ENCODE measurements around the gene APOL6.
"Not testable (repeated sequence)": the region's sequence is repeated elsewhere in the genome, so short reads cannot be mapped to it uniquely, and the experiment has no call there.

APOL6 gene

DNA sequence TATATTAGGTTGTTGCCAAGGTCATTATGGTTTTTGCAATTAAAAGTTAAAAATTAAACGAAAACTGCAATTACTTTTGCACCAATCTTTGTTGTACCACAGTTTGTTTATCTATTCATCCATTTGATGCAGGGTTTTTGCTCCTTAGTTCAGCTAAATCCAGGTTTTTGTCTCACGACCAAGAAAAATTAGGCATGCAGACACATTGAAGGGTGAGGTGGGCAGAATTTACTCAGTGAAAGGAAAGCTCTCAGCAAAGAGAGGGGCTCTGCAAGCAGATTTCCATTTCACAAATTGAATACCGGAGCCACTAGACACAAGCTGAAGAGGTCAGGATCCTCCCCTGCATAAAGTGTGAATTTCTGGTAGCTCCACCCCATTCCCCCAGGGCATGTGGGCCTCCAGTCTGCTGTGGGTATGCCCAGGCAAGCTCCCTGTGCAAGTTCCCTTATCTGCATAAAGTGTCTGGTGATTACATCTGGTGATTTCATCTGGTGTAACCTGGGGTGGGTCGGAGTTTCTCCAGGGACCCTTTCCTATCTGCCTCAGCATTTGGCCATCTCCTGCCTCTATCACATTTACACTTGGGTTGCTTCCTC is 33.3 kb downstream of the APOL6 start:
- DNase-seq = no peak

DNA sequence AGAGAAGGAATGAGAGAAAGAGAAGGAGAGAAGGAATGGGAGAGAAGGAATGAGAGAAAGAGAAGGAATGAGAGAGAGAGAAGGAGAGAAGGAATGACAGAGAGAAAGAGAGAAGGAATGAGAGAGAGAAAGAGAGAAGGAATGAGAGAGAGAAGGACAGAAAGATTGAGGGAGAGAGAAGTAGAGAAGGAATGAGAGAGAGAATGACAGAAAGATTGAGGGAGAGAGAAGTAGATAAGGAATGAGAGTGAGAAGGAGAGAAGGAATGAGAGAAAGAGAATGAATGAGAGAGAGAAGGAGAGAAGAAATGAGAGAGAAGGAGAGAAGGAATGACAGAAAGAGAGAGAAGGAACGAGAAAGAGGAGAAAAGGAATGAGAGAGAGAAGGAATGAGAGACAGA is 35.3 kb downstream of the APOL6 start:
- DNase-seq = no peak

DNA sequence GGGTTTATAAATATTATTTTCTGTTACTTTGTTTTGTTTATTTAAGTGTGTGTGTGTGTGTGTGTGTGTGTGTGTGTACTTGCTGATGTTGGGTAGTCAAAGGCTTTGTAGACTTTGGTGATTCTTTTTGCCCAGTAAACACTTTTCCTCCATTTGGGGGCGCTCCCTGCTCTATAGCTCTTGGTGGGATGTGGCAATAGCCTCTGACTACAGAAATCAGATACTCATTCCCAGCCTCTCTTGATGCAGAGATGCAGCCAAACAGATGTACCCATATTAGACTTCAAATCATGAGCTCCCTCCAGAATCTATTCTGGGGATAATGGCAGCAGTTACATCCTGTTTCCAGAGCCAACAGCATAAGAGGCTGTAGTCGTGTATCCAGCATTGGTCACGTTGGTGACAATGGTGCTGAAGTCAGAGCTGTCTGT is 36.0 kb downstream of the APOL6 start:
- DNase-seq = no peak

DNA sequence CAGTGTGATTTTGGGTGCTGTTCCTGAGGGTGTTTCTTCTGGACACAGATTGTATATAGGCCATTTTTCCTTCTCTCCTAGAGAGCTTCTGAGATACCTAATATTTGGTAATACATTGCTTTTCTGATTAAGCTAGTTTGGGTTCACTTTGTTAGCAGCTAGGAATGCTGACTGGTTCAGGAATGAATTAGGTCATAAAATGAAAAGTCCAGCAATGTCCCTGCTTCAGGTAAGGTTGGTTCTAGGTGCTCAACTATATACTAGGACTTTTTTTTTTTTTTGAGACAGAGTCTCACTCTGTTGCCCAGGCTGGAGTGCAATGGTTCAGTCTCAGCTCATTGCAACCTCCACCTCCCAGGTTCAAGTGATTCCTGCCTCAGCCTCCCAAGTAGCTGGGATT is 36.5 kb downstream of the APOL6 start:
- no peak for DNase-seq

DNA sequence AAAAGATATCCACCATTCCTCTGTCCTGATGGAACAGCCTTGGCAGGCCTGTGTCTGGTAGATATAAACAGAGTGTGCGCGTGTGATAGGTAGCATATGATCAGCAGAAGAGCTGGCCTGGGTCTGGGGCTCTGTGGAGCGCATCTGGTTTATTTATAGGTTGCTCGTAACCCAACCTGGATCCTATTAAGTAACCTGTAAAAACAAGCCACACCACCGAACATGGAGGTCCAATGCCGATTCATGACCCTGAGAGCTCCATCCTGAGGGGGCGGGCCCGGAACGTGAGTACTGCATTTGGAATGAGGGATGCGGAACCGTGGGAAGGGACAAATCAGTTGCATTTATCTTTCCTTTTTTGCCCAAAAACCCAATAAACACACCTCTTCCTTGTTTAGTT is 37.5 kb downstream of the APOL6 start:
- no peak for DNase-seq

DNA sequence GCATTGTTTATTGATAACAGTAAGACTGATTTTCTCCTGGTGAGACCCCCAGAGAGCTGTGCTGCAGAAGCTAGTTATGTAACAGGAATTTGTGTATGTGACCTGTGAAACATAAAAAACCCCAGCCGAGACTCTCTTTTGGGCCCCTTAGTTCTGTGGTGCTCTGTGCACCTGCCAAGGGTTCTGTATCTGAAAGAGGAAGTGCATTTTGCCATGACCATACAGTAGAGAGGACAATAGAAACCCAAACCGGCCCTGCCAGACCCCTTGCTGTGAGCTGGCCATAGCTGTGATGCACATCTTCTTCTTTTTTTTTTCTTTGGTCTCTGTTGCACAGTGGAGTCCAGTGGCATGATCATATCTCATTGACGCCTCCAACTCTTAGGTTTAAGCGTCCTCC is 38.1 kb downstream of the APOL6 start:
- no peak for DNase-seq

DNA sequence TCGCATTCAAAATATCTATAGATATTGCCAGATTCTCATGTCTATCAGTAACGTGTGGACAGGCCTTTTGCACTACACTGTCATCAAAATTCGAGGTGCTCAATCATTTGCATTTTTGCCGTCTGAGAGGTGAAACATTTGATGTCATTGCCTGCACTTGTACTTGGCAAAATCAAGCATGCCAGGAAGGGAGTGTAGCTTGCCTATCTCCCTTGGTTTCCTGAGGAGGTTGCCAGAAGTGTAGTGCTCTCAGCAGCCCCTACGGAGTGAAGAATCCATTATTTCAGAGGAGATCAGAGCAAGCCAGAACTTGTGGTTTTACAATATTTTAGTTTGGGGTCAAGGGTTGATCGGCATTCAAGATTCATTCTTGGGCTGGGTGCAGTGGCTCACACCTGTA is 39.2 kb downstream of the APOL6 start:
- no peak for DNase-seq

DNA sequence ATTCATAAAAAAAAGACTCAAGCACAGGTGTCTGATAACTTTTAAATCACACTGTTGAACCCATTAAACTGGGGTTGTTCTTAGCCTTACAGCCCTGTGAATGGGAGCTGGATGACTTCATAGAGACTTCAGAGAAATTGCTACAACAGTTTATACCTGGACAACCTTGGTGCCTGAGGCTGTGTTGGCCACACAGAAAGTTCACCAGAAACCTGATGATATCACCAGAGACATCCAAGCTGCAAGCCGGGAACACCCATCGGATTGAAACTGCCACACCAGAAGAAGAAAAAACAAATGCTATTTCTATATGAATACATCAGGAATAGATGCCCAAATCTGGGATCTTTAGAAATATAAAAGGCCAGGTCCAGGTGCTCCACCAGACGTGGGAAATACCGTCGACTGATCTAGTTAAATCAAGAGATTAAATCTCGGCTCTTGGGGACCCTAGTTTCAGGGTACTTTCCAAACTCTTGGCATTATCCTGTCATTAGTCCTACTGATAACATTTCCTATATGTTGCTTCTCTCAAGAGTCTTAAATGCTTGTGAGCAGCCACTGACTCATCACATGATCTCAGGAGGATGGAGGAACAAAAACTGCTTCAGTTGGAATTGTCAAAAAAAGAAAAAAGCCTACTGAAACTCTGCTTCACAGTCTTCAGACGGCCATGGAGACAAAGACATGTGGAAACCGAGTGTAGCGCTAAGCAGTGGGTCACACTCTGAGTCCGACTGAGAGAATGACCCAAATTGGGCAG is 40.8 kb downstream of the APOL6 start:
- no peak for DNase-seq

DNA sequence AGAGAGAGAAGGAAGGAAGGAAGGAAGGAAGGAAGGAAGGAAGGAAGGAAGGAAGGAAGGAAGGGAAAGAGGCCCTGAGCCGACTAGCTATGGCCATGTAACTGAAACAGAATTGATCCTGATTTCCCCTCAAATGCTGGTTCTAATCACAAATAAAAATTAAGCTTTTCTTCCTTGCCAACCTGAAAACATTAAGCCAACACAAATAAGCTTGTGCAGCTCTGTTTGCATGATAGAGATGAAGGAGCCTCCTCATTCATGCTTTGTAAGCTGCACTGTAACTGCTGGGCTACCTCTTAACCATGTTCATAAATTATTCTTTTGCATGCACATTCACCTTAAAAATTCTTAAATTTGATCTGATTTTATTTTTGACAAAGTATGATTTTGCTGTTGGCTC is 41.8 kb downstream of the APOL6 start:
- no peak for DNase-seq

DNA sequence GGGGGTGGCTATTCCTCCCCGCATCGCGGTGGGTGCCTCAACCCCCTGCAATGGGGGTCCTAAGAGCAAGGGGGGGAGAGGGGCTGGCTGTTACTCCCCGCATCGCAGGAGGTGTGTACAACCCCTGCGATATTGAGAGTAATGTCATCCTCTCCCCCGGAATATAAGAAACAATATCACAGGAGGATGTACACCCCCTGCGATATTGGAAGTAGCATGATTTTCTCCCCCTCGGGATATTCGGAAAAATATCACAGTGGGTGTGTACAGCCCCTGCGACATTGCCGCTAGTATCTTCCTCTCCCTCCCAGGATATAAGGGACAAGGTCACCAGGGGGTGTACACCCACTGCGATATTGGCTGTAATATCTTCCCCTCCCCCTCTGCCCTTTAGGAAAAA is 47.0 kb downstream of the APOL6 start:
- DNase-seq = no peak

DNA sequence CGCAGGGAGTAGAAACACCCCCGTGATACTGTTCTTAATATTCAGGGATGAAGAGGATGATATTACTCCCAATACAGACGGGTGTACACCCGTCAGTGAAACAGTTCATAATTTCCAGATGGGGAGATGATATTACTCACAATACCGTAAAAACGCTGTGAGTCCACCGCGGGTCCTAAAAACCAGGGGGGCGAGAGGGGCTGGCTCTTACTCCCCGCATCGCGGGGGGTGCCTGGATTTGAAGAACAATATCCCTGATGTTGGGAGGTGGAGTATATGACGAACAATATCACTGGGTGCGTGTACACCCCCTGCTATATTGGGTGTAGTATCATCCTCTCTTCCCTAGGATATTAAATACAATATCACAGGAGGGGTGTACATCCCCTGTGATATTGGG is 48.9 kb downstream of the APOL6 start:
- DNase-seq = no peak

DNA sequence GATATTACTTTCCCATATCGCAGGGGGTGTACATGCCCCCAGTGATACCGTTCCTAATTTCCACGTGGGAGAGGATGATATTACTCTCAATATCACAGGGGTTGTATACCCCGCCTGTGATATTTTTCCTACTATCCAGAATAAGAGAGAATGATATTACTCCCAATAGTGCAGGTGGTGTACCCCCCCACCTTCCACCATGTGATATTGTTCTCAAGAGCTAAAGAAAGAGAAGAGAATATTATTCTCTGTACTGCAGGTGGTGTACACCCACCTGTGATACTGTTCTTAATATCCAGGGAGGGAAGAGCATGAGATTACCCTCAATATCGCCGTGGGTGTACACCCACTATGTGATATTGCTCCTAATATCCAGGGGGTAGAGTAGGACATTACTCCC is 51.6 kb downstream of the APOL6 start:
- not testable (repeated sequence) for DNase-seq

DNA sequence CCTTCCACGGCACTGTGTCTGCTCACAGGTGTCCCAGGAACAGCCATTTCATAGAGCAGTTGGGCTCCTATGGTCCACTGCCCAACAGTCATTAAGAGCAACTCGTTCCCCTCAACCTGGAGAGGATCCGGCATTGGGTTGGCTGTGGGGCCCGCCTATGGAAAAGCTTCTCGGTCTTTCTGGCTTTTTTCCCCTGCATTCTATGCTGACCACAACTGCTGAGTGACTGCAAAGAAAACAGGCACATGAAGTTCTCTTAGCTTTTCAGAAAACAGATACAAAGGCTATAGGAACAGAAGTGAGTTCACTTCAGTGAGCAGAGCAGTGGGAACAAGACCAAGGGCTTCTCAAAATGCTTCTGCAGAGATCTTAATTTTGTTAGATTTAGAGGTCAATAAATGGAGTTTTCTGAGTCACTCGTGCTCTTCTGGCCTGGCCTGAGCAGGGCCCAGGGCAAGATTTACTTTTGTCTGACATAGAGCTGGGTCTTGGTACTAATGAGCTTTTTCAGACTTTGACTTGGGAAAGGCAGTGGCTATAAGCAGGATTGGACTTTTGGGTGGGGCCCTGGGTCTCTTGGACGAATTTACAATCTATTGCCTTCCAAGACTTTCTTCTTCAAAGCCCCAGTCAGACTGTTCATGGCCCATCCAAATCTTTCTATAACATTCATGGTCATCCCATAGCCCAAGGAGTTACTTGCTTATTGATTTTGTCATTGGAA is 55.8 kb downstream of the APOL6 start:
- DNase-seq = no peak

DNA sequence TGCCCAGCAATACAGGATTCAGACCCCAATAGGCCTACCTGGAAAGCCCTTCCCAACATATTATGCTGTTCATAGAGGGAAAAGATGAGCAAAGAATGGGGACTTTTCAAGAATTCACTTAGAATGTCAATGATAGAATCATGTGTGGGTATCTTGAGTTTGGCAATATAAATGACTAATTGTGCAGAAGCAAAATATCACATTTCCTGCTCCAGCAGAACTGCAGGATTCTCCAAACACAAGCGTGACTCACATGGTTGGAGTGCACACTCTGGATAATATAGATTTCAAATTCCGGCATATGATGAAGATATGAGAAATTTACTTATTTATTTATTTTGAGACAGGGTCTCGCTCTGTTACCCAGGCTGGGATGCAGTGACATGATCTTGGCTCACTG is 56.9 kb downstream of the APOL6 start:
- no peak for DNase-seq

DNA sequence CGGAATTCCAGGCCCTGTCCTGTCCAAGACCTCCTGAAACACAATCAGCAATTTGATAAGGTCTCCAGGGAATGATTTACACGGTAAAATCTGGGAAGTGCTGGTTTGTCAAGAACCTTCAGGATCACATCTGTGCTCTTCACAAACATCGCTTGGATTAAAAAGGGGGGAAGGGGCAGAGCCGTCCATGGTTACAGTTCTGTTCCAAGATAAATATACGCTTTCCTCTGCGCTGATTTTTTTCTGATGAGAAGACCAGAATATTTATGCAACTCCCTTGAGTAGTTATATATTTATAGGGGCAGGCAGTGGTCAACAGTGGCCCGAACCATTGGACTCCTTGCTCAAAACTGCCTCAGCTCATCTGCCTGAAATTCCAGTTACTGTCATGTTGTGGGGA is 60.2 kb downstream of the APOL6 start:
- DNase-seq = no peak

DNA sequence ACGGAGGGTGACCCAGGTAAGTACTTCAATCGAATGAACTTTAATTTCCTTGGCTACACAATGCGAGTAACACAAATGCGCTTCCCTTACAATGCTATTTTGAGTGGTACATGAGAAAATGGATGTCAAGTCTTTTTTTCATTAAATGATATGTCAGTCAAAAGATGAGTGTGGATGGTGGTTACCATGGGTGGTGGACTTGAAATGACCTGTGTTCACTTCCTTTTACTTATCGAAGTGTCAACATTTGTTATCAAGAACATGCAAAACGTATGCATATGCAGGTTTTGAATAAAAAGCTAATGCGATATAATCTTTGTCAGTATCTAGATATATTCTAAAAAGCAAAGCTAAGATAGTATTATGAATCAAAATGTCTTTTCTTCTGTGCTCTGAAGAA is 60.7 kb downstream of the APOL6 start:
- DNase-seq = no peak

DNA sequence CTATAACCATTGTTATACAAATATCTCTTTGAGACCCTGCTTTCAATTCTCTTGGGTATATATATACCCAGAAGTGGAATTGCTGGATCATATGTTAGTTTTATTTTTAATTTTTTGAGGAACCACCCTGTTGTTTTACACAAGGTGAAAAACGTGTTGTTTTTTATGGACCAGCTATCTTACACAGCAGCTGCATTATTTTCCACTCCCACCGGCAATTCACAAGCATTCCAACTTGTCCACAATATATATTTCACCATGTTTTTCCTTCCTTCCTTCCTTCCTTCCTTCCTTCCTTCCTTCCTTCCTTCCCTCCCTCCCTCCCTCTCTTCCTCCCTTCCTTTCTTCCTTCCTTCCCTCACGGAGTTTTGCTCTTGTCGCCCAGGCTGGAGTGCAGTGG is 63.1 kb downstream of the APOL6 start:
- no peak for DNase-seq

DNA sequence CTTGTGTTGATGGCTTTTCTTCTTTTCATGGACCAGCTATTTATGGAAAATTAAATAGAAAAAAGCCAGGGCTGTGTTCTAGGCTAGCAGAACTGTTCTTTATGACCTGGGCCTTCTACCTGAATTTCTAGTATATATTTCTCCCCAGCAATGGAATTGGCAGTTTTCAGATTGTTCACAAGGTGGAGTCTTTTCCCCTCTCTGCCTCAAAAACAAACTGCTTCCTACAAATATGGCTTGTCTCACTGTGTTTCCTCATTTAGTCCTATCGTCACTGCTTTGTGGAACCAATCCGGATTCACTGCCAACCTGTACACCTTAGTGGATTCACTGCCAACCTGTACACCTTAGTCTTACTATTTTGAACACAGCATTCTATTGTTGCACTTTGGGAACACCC is 64.4 kb downstream of the APOL6 start:
- DNase-seq = no peak

DNA sequence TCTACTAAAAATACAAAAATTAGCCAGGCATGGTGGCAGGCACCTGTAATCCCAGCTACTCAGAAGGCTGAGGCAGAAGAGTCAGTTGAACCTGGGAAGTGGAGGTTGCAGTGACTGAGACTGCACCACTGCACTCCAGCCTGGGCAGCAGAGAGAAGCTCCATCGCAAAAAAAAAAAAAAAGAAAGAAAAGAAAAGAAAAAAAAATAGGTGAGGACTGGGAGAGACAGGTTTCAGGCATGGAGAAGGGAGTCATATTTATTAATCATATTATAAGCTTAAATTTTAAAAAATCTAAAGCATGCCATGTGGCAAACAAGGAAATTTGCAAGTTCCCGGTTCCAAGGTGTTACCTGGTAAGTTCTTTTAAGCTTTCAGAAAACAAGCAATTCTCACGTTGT is 69.3 kb downstream of the APOL6 start, which contains the start of gene APOL5:
Gene APOL5, plus strand, starts transcription at position 301 of the 400 bp plus-strand sequence. Its CDS starts 0 bp downstream, at position 301.
- DNase-seq = no peak

All from activated CD4-positive, alpha-beta T cell treated with anti-CD3 and anti-CD28 coated beads for 1 hour (primary cell).